Measurements from ENCODE around the gene SH3YL1.

SH3YL1 gene

GRCh38 chr2:256094-256493 lies 7.7 kb downstream of the SH3YL1 start:
- DNase-seq, result no peak

GRCh38 chr2:255195-255594 lies 8.6 kb downstream of the SH3YL1 start:
- no peak for DNase-seq

- DNase-seq, result no peak
Measured at GRCh38 chr2:254241-254640, 9.6 kb downstream of the SH3YL1 start.

GRCh38 chr2:253202-253638 lies 10.6 kb downstream of the SH3YL1 start:
- DNase-seq, result no peak

- no peak for DNase-seq
Measured at GRCh38 chr2:252001-252602, 11.7 kb downstream of the SH3YL1 start.

- DNase-seq, result no peak
Measured at GRCh38 chr2:249538-250042, 14.2 kb downstream of the SH3YL1 start.

GRCh38 chr2:248724-249123 lies 15.1 kb downstream of the SH3YL1 start:
- DNase-seq, result no peak

GRCh38 chr2:246489-247144 lies 17.2 kb downstream of the SH3YL1 start:
- peak in 1 of 2 experiments; percentile 11 for DNase-seq

GRCh38 chr2:244547-244946 lies 19.3 kb downstream of the SH3YL1 start:
- no peak for DNase-seq

- no peak for DNase-seq
Measured at GRCh38 chr2:238869-239268, 25.0 kb downstream of the SH3YL1 start.

- no peak for DNase-seq
Measured at GRCh38 chr2:238431-238830, 25.4 kb downstream of the SH3YL1 start.

- DNase-seq, result no peak
Measured at GRCh38 chr2:237878-238277, 26.0 kb downstream of the SH3YL1 start.

GRCh38 chr2:236993-237539 lies 26.8 kb downstream of the SH3YL1 start:
- no peak for DNase-seq

GRCh38 chr2:234421-234820 lies 29.4 kb downstream of the SH3YL1 start:
- no peak for DNase-seq

GRCh38 chr2:233030-233429 lies 30.8 kb downstream of the SH3YL1 start:
- no peak for DNase-seq

GRCh38 chr2:231521-232185 lies 32.2 kb downstream of the SH3YL1 start:
- no peak for DNase-seq

GRCh38 chr2:228518-229278 lies 35.1 kb downstream of the SH3YL1 start:
- DNase-seq, result no peak

GRCh38 chr2:228115-228514 lies 35.7 kb downstream of the SH3YL1 start:
- DNase-seq, result no peak

- no peak for DNase-seq
Measured at GRCh38 chr2:223971-224760, 39.7 kb downstream of the SH3YL1 start.

GRCh38 chr2:223451-223850 lies 40.4 kb downstream of the SH3YL1 start:
- no peak for DNase-seq

- no peak for DNase-seq
Measured at GRCh38 chr2:216068-216467, 47.8 kb downstream of the SH3YL1 start.
